PC-9 (cell line): ENCODE results near the gene CFAP99.

Experiments
- CTCF ChIP-seq: fragments of 200-600 bp; sonication (generic); conservative IDR thresholded peaks from 2 replicates; pipeline ENCODE4 v1.6.1; 2017; ENCODE audit warnings: mixed run types, antibody characterized with exemption, mild to moderate bottlenecking, moderate library complexity
- EZH2 ChIP-seq: fragments of 200-600 bp; sonication (generic); IDR thresholded peaks from 2 replicates; pipeline ENCODE4 v1.8.0; 2017; ENCODE audit warnings: antibody characterized with exemption, low read depth

GRCh38 chr4:2450394-2451035 lies 31.8 kb downstream of the CFAP99 start:
- TF ChIP-seq CTCF = no peak
- no peak for TF ChIP-seq EZH2
